MG63 (cell line): ENCODE results near the gene TBCE. TPM values are rescaled to one million over a fixed set of nuclear protein-coding genes. Genes with fewer than 3 reads are reported as not detected.

ENCODE experiments used
- DNase-seq: peaks from one replicate; pipeline ENCODE4 v3.0.0-alpha.2; 2020
- H3K27me3 ChIP-seq: fragments of 250-450 bp; sonication (Bioruptor Pico); 2 replicates; pipeline ENCODE4 v1.5.1; 2020; ENCODE audit warnings: mild to moderate bottlenecking, moderate library complexity
- H3K36me3 ChIP-seq: fragments of 250-450 bp; sonication (Bioruptor Pico); 2 replicates; pipeline ENCODE4 v1.5.1; 2020; ENCODE audit warnings: mild to moderate bottlenecking, moderate library complexity
- H3K4me3 ChIP-seq: fragments of 250-450 bp; sonication (Bioruptor Pico); 2 replicates; pipeline ENCODE4 v1.5.1; 2020; ENCODE audit warnings: mild to moderate bottlenecking, moderate library complexity
- H3K9me3 ChIP-seq: fragments of 250-450 bp; sonication (Bioruptor Pico); 2 replicates; pipeline ENCODE4 v1.5.1; 2020; ENCODE audit warnings: mild to moderate bottlenecking, moderate library complexity
- total RNA-seq: library from RNA; depleted of rRNA; stranded (reverse); fragments of >200 nt; shearing (Covaris generic); gene quantifications from 2 replicates; pipeline ENCODE4 v1.2.3, GENCODE V29; 2014; ENCODE audit warnings: low replicate concordance

Gene TBCE
- total RNA-seq, 1 experiment from 2014 or later, result 63.4 TPM

GRCh38 chr1:235421751-235422150 is 54.5 kb downstream of the TBCE start:
- Histone ChIP-seq H3K9me3 (no peaks in the 10 kb centered on the region), H3K36me3 (peaks cover 9% of the 10 kb centered on the region), H3K4me3 (no peak overlapping the region), H3K27me3 (no peaks in the 10 kb centered on the region)
- no peak for DNase-seq

GRCh38 chr1:235423214-235423652 is 56.0 kb downstream of the TBCE start:
- Histone ChIP-seq H3K4me3 (no peak overlapping the region), H3K36me3 (peaks cover 7% of the 10 kb centered on the region), H3K9me3 (no peaks in the 10 kb centered on the region), H3K27me3 (no peaks in the 10 kb centered on the region)
- no peak for DNase-seq

GRCh38 chr1:235424092-235424491 is 56.9 kb downstream of the TBCE start:
- Histone ChIP-seq H3K9me3 (no peaks in the 10 kb centered on the region), H3K36me3 (peaks cover 3% of the 10 kb centered on the region), H3K4me3 (no peak overlapping the region), H3K27me3 (no peaks in the 10 kb centered on the region)
- DNase-seq, result no peak

- DNase-seq, result no peak
- Histone ChIP-seq H3K4me3 (no peak overlapping the region), H3K9me3 (no peaks in the 10 kb centered on the region), H3K27me3 (no peaks in the 10 kb centered on the region), H3K36me3 (peaks cover 3% of the 10 kb centered on the region)
These were observed 58.1 kb downstream of the TBCE start for GRCh38 chr1:235425357-235425756.

GRCh38 chr1:235426143-235426542 is 58.9 kb downstream of the TBCE start:
- Histone ChIP-seq H3K36me3 (peaks cover 3% of the 10 kb centered on the region), H3K4me3 (no peak overlapping the region), H3K9me3 (no peaks in the 10 kb centered on the region), H3K27me3 (no peaks in the 10 kb centered on the region)
- no peak for DNase-seq

- Histone ChIP-seq H3K4me3 (no peak overlapping the region), H3K36me3 (peaks cover 3% of the 10 kb centered on the region), H3K27me3 (no peaks in the 10 kb centered on the region), H3K9me3 (no peaks in the 10 kb centered on the region)
- DNase-seq, result no peak
These were observed 59.5 kb downstream of the TBCE start for GRCh38 chr1:235426680-235427079.

- Histone ChIP-seq H3K27me3 (no peaks in the 10 kb centered on the region), H3K36me3 (peaks cover 3% of the 10 kb centered on the region), H3K4me3 (no peak overlapping the region), H3K9me3 (no peaks in the 10 kb centered on the region)
- DNase-seq, result no peak
These were observed 60.2 kb downstream of the TBCE start for GRCh38 chr1:235427447-235427846.

- no peak overlapping the region for H3K4me3 ChIP-seq
- DNase-seq, result no peak
- no peaks in the 10 kb centered on the region for H3K9me3 ChIP-seq
- no peaks in the 10 kb centered on the region for H3K27me3 ChIP-seq
- H3K36me3 ChIP-seq, result peaks cover 3% of the 10 kb centered on the region
These were observed 61.9 kb downstream of the TBCE start for GRCh38 chr1:235429143-235429542.

- DNase-seq, result no peak
- H3K4me3 ChIP-seq, result no peak overlapping the region
- H3K9me3 ChIP-seq, result no peaks in the 10 kb centered on the region
- H3K36me3 ChIP-seq, result peaks cover 14% of the 10 kb centered on the region
- no peaks in the 10 kb centered on the region for H3K27me3 ChIP-seq
These were observed 63.8 kb downstream of the TBCE start for GRCh38 chr1:235430991-235431390.

GRCh38 chr1:235434001-235434400 is 66.8 kb downstream of the TBCE start:
- peaks cover 27% of the 10 kb centered on the region for H3K36me3 ChIP-seq

GRCh38 chr1:235441159-235441685 is 74.0 kb downstream of the TBCE start:
- Histone ChIP-seq H3K4me3 (no peak overlapping the region), H3K36me3 (peaks cover 66% of the 10 kb centered on the region), H3K27me3 (no peaks in the 10 kb centered on the region), H3K9me3 (no peaks in the 10 kb centered on the region)
- DNase-seq, result no peak

More at GRCh38 chr1:235434001-235434400, 66.8 kb downstream of the TBCE start:
- Histone ChIP-seq H3K27me3 (no peaks in the 10 kb centered on the region), H3K9me3 (no peaks in the 10 kb centered on the region), H3K4me3 (no peak overlapping the region)
- DNase-seq, result no peak

- Histone ChIP-seq H3K36me3 (peaks cover 65% of the 10 kb centered on the region), H3K9me3 (no peaks in the 10 kb centered on the region), H3K27me3 (no peaks in the 10 kb centered on the region), H3K4me3 (no peak overlapping the region)
- DNase-seq, result no peak
These were observed 75.7 kb downstream of the TBCE start for GRCh38 chr1:235442788-235443429.

- Histone ChIP-seq H3K9me3 (no peaks in the 10 kb centered on the region), H3K4me3 (no peak overlapping the region), H3K36me3 (peaks cover 83% of the 10 kb centered on the region), H3K27me3 (no peaks in the 10 kb centered on the region)
- DNase-seq, result no peak
These were observed 81.4 kb downstream of the TBCE start for GRCh38 chr1:235448616-235449015.

- DNase-seq, result no peak
- H3K4me3 ChIP-seq, result no peak overlapping the region
- no peaks in the 10 kb centered on the region for H3K9me3 ChIP-seq
- H3K27me3 ChIP-seq, result no peaks in the 10 kb centered on the region
- H3K36me3 ChIP-seq, result peaks cover 83% of the 10 kb centered on the region
These were observed 83.2 kb downstream of the TBCE start for GRCh38 chr1:235450433-235450832.

- Histone ChIP-seq H3K9me3 (no peaks in the 10 kb centered on the region), H3K27me3 (no peaks in the 10 kb centered on the region), H3K36me3 (peaks cover 83% of the 10 kb centered on the region), H3K4me3 (no peak overlapping the region)
- no peak for DNase-seq
These were observed 83.8 kb downstream of the TBCE start for GRCh38 chr1:235450886-235451483.

GRCh38 chr1:235454021-235454420 is 86.8 kb downstream of the TBCE start:
- Histone ChIP-seq H3K4me3 (no peak overlapping the region), H3K27me3 (no peaks in the 10 kb centered on the region), H3K9me3 (no peaks in the 10 kb centered on the region), H3K36me3 (peaks cover 65% of the 10 kb centered on the region)
- DNase-seq, result no peak

GRCh38 chr1:235455097-235455496 is 87.9 kb downstream of the TBCE start:
- Histone ChIP-seq H3K27me3 (no peaks in the 10 kb centered on the region), H3K36me3 (peaks cover 56% of the 10 kb centered on the region), H3K4me3 (no peak overlapping the region), H3K9me3 (no peaks in the 10 kb centered on the region)
- DNase-seq, result no peak

- DNase-seq, result no peak
- Histone ChIP-seq H3K4me3 (no peak overlapping the region), H3K36me3 (peaks cover 49% of the 10 kb centered on the region), H3K27me3 (no peaks in the 10 kb centered on the region), H3K9me3 (no peaks in the 10 kb centered on the region)
These were observed 88.6 kb downstream of the TBCE start for GRCh38 chr1:235455823-235456222.
